HEK293T (cell line): ENCODE results near the gene TMPRSS11D.

Source experiments
- CTCF ChIA-PET: fragments of 350-600 bp; formaldehyde crosslinking; extraction: SDS; loops from one replicate; lab custom pipeline; 2021; ENCODE audit warnings: antibody characterized with exemption, inconsistent platforms; lab: Yijun Ruan, JAX
- POLR2A ChIA-PET: fragments of 350-600 bp; formaldehyde crosslinking; extraction: SDS; loops from one replicate; lab custom pipeline; 2020; ENCODE audit warnings: antibody characterized with exemption, inconsistent platforms; lab: Yijun Ruan, JAX
- DNase-seq: peaks from one replicate; pipeline ENCODE4 v3.0.0; 2012; ENCODE audit warnings: mixed read lengths; ENCODE audit errors: extremely low spot score
- ARNT ChIP-seq: fragments of 450-650 bp; IDR thresholded peaks from 2 replicates; pipeline ENCODE4 v1.6.1; 2017; ENCODE audit warnings: mild to moderate bottlenecking
- BHLHE40 ChIP-seq: fragments of 450-650 bp; IDR thresholded peaks from 2 replicates; pipeline ENCODE4 v1.6.1; 2016; ENCODE audit warnings: mild to moderate bottlenecking, moderate library complexity, borderline replicate concordance
- CTBP1 ChIP-seq: fragments of 450-650 bp; IDR thresholded peaks from 2 replicates; pipeline ENCODE4 v1.6.1; 2016; ENCODE audit warnings: borderline replicate concordance
- ELF4 ChIP-seq: fragments of 450-650 bp; IDR thresholded peaks from 2 replicates; pipeline ENCODE4 v1.6.1; 2017; ENCODE audit warnings: antibody characterized with exemption
- FOXA1 ChIP-seq: fragments of 450-650 bp; IDR thresholded peaks from 2 replicates; pipeline ENCODE4 v1.6.1; 2016; ENCODE audit warnings: mild to moderate bottlenecking
- FOXK2 ChIP-seq: fragments of 450-650 bp; IDR thresholded peaks from 2 replicates; pipeline ENCODE4 v1.6.1; 2016; ENCODE audit warnings: mild to moderate bottlenecking
- FOXM1 ChIP-seq: fragments of 450-650 bp; IDR thresholded peaks from 2 replicates; pipeline ENCODE4 v1.6.1; 2017; ENCODE audit warnings: mild to moderate bottlenecking, borderline replicate concordance
- HDGF ChIP-seq: fragments of 450-650 bp; IDR thresholded peaks from 2 replicates; pipeline ENCODE4 v1.6.1; 2017; ENCODE audit warnings: antibody characterized with exemption, borderline replicate concordance
- L3MBTL2 ChIP-seq: fragments of 450-650 bp; conservative IDR thresholded peaks from 2 replicates; pipeline ENCODE4 v1.6.1; 2016; ENCODE audit warnings: mild to moderate bottlenecking
- LEF1 ChIP-seq: fragments of 450-650 bp; IDR thresholded peaks from 2 replicates; pipeline ENCODE4 v1.6.1; 2017; ENCODE audit warnings: mild to moderate bottlenecking, borderline replicate concordance
- NFRKB ChIP-seq: fragments of 450-650 bp; IDR thresholded peaks from 2 replicates; pipeline ENCODE4 v1.6.1; 2016; ENCODE audit warnings: mild to moderate bottlenecking, moderate library complexity
- PKNOX1 ChIP-seq: fragments of 450-650 bp; IDR thresholded peaks from 2 replicates; pipeline ENCODE4 v1.6.1; 2016
- SP1 ChIP-seq: fragments of 450-650 bp; IDR thresholded peaks from 2 replicates; pipeline ENCODE4 v1.6.1; 2017
- SUZ12 ChIP-seq: fragments of 450-650 bp; IDR thresholded peaks from 2 replicates; pipeline ENCODE4 v1.6.1; 2016; ENCODE audit warnings: mild to moderate bottlenecking
- TARDBP ChIP-seq: fragments of 450-650 bp; IDR thresholded peaks from 2 replicates; pipeline ENCODE4 v1.6.1; 2016
- ZNF384 ChIP-seq: fragments of 450-650 bp; IDR thresholded peaks from 2 replicates; pipeline ENCODE4 v1.6.1; 2016

TMPRSS11D gene

GRCh38 chr4:67884701-67885100, 899 bp upstream of the TMPRSS11D start:
- CTCF ChIA-PET, result no interaction called here
- POLR2A ChIA-PET, result no interaction called here
- TF ChIP-seq HDGF (no peak), TARDBP (no peak), FOXA1 (no peak), NFRKB (no peak), ARNT (no peak), SP1 (no peak), FOXM1 (no peak), BHLHE40 (no peak), SUZ12 (no peak), CTBP1 (no peak), LEF1 (no peak), PKNOX1 (no peak), FOXK2 (no peak), L3MBTL2 (no peak), ELF4 (no peak), ZNF384 (no peak)
- no peak for DNase-seq

GRCh38 chr4:67883458-67883857, 344 bp downstream of the TMPRSS11D start:
- POLR2A ChIA-PET, result no interaction called here
- no peak for DNase-seq
- TF ChIP-seq BHLHE40 (no peak), PKNOX1 (no peak), SP1 (no peak), SUZ12 (no peak), FOXK2 (no peak), L3MBTL2 (no peak), ZNF384 (no peak), CTBP1 (no peak), FOXA1 (no peak), FOXM1 (no peak), HDGF (no peak), TARDBP (no peak), ELF4 (no peak), ARNT (no peak)
- CTCF ChIA-PET, result no interaction called here

GRCh38 chr4:67880866-67881610, 2.8 kb downstream of the TMPRSS11D start:
- POLR2A ChIA-PET, result no interaction called here
- TF ChIP-seq NFRKB (no peak), TARDBP (no peak), ELF4 (no peak), SP1 (no peak), PKNOX1 (no peak), ZNF384 (no peak), FOXA1 (no peak), CTBP1 (no peak), ARNT (no peak), FOXM1 (no peak), L3MBTL2 (no peak), HDGF (no peak), SUZ12 (no peak), BHLHE40 (no peak), FOXK2 (no peak)
- CTCF ChIA-PET, result no interaction called here
- no peak for DNase-seq

DNA sequence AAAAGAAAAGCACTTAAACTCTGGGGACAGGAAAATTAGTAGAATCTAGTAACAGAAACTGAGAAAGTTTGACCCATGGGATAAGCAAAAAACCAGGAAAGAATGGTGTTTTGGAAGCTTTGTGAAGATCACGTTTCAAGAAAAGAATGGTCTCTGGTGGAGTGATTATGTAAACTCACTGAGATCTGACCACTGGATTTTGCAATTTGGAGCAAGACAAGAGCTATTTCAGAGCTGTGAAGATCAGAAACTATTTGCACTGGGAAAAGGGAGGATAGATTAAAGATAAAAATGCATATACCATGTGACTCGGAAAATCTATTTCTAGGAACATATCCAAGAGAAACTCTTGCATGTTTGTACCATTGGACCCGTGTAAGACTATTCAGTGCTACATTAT, 4.3 kb downstream of the TMPRSS11D start:
- CTCF ChIA-PET, result no interaction called here

DNA sequence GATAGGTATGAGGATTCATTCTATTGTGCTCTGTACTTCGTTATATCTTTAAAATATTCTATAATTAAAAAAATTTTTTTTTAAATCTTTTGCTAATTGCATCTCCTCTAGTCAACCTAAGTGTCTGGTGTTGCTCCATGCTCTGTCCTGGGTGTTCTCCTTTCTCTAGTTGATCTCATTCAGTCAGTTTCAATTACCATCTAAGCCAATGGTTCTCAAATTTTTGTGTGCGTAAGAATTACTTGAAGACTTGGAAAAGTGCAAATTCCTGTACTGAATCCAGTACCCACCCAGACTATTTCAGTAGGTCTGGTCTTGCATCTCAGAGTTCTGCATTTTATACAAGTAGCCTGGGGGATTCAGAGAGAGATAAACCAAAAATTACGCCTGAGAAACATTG, 6.7 kb downstream of the TMPRSS11D start:
- ChIA-PET POLR2A (no interaction called here), CTCF (no interaction called here)
- no peak for DNase-seq
- TF ChIP-seq SP1, result no peak
- TF ChIP-seq ARNT, result no peak
- TF ChIP-seq NFRKB, result no peak
- no peak for TF ChIP-seq PKNOX1
- no peak for TF ChIP-seq FOXM1
- TF ChIP-seq HDGF, result no peak
- TF ChIP-seq ZNF384, result no peak

More for the DNA sequence above, 4.3 kb downstream of the TMPRSS11D start:
- no peak for DNase-seq
- POLR2A ChIA-PET, result no interaction called here
- TF ChIP-seq SUZ12, result no peak
- no peak for TF ChIP-seq ZNF384
- TF ChIP-seq FOXA1, result no peak
- TF ChIP-seq FOXK2, result no peak
- no peak for TF ChIP-seq CTBP1
- no peak for TF ChIP-seq BHLHE40
- TF ChIP-seq SP1, result no peak
- TF ChIP-seq L3MBTL2, result no peak
- TF ChIP-seq HDGF, result no peak
- no peak for TF ChIP-seq ARNT
- TF ChIP-seq PKNOX1, result no peak
- TF ChIP-seq ELF4, result no peak
- TF ChIP-seq FOXM1, result no peak
- no peak for TF ChIP-seq NFRKB
- TF ChIP-seq TARDBP, result no peak
- TF ChIP-seq LEF1, result no peak
